GM18867 (cell line): ENCODE measurements around the gene YEATS2.

Experiments used
- ATAC-seq: cut with Tn5 transposase; IDR thresholded peaks from one replicate; pipeline ENCODE4 v1.9.1; 2021; ENCODE audit warnings: mild to moderate bottlenecking, moderate library complexity; ENCODE audit not compliant: unreplicated experiment

The YEATS2 gene

GRCh38 chr3:183810643-183811594 is 113.3 kb downstream of the YEATS2 start:
- no peak for ATAC-seq

DNA sequence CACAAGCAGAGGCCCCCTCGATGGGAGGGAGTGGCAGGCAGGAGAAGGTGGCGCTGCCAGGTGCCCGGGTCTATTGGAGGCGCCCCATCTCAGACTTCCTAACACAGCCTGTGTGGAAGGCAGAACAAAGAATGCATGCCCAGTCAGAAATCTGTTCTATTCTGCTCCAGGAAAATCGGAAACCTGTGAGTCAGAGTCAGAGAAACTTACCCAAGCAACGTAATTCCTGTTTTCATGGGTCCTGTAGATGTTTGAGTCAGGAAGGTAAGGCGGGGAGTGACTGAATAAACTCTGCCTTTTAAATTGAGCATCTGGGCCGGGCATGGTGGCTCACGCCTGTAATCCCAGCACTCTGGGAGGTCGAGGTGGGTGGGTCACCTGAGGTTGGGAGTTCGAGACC is 114.0 kb downstream of the YEATS2 start:
- no peak for ATAC-seq

DNA sequence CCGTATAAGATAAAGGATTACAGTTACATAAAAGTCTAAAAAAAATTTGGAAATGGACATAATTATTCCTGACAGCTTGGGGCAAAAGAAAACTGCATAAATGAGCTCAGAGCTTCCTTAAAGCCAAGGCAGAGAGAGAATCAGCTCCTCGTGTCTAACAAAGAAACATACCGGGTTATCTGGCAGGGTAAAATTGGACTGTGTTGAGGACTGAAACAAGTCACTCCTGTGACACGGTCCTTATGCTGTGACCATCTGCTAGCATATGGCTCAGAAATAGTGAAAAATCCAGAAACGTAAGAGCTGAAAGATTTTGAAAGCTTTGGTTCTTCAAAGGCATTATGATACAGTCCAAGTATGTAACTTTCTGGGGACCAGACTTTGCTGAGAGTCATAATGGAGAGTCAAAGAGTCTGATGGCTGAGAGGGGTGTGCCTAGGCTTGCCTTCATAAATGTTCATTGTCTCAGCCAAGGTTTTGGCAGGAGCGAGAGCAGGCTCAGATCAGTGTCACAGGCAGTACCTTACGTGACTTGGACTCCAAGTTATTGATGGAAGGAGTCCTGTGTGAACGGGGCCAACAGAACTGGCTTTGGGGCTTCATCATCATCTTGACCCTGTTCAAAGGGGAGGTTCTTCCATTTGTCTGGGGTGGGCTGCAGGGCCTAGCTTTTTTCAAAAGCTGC is 115.3 kb downstream of the YEATS2 start:
- no peak for ATAC-seq

DNA sequence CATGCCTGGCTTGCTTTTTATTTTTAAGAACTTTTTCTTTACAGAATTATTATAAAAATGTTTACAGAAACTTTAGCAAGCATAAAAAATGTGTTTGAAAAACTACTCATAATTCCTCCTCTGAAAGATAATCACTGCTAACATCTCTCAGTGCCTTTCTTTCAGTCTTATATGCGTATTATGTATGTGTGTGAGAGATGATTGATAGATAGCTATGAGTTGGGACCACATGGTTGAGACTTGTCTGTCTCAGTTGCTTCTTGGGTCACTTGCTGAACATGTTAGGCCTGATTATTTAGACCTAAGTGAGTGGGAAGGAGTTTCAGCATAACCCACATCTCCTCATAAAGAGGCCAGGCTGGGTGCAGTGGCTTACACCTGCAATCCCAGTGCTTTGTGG is 116.6 kb downstream of the YEATS2 start:
- ATAC-seq = no peak

- peak; percentile 69 for ATAC-seq
Observed at GRCh38 chr3:183815563-183815940, 118.0 kb downstream of the YEATS2 start.

GRCh38 chr3:183815951-183816475 is 118.4 kb downstream of the YEATS2 start:
- peak; percentile 22 for ATAC-seq

GRCh38 chr3:183816681-183817510 is 119.3 kb downstream of the YEATS2 start:
- ATAC-seq = no peak

- no peak for ATAC-seq
Observed at GRCh38 chr3:183817639-183818038, 120.0 kb downstream of the YEATS2 start.

- no peak for ATAC-seq
Observed at GRCh38 chr3:183818041-183818620, 120.5 kb downstream of the YEATS2 start.

GRCh38 chr3:183818706-183819624 is 121.4 kb downstream of the YEATS2 start:
- no peak for ATAC-seq

- no peak for ATAC-seq
Observed at GRCh38 chr3:183819831-183820230, 122.2 kb downstream of the YEATS2 start.

GRCh38 chr3:183822631-183823030 is 125.0 kb downstream of the YEATS2 start:
- no peak for ATAC-seq

- no peak for ATAC-seq
Observed at GRCh38 chr3:183823963-183824362, 126.4 kb downstream of the YEATS2 start.

DNA sequence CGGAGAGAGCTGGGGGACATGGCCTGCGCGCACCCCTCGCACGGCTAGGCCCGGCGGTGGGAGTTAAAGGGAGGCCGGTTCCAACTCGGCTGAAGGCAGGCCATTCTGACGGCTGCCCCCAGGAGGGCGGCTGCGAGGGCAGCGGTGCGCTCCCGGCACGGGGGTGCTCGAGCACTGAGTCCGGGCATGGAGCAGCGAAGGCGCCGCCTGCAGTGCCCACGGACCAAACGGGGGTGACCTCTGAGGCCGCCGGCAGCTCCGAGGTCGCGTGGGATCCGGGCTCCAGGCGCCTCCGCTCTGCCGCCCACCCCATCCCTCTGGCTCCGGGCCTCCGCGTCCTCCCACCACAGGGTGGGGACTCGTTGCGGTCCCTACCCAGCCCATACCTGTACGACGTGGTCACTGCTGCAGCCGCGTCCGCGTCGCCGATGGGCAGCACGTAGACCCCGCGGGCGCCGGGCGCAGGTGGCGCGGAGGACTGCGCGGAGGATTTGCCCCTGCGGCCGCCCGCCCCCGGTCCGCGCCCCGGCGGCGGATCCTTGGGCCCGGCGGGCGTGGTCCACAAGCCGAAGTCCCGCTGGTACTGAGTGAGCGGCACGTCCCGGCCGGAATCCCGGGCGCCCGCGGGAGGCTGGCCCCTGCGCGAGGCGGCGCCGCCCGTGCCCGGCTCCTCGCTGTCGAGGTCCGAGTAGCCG is 127.3 kb downstream of the YEATS2 start:
- ATAC-seq = no peak

- ATAC-seq = no peak
Observed at GRCh38 chr3:183825456-183826161, 128.0 kb downstream of the YEATS2 start, which contains the start of gene MAP6D1. MAP6D1 (minus strand) TSS chr3:183825577; CDS start chr3:183825547, 30 bp downstream.

- no peak for ATAC-seq
Observed at GRCh38 chr3:183826448-183827250, 129.1 kb downstream of the YEATS2 start.

DNA sequence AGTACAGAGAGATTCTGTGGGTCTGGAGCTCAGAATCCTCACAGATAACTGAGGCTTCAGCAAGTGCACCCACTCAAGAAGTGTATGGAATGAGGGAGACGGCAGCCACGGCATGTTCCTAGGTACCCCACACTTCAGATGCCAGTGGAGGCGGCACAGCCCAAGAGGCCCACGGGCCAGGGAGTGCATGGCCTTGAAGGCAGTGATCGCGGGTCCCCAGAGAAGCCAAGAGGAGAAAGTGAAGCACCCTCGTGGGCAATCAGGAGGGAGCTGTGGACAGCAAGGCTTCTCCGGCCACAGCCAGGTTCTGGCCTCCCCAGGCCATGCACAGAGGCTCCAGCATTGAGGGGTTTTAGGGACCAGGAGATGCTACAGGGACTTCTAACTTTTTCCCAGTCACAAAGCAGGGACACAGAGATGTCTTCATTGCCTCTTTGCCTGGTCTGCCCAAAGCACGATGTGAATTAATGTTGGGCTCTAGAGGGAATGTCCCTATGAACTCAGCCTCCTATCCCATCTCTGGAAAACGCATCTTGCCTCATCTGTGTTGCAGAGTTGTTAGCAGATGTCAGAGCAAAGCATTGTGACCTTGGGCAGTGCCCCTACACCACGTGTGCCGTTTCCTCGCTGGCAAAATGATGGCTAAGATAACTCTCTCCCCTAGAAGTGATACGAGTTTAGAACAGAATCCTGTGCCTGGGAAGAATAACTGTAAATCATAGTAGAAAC is 130.4 kb downstream of the YEATS2 start:
- no peak for ATAC-seq
